ENCODE results near the gene TMUB1. TPM values are rescaled to one million over a fixed set of nuclear protein-coding genes. Genes with fewer than 3 reads are reported as not detected.
A peak's percentile ranks its signal among the peaks of the same experiment; 100 is the strongest.

Gene TMUB1
- total RNA-seq, 1 experiment from 2014 or later = 51.2 TPM

DNA sequence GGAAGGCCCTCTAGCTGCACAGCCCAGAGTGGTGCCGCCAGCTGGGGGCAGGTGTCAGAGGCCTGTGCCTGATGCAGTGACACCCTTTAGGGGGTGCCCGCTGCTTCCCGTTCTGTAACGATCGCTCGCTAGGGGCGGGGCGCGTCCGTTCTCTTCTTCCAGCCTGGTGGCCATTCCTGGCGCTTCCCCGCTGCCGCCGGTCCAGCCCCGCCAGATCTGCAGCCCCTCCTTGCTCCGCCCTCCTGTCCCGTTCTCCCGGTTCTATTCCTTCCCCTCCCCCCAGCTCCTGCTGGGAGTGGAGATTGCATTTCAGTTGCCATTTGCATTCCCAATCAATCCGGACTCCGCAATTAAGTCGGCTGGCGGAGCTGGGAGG, 42.2 kb upstream of the TMUB1 start:
- H3K27ac Mint-ChIP-seq (ENCODE audit: unreplicated experiment) = no peak overlapping the region
- DNase-seq = no peak
- intact Hi-C loops (cut with micrococcal nuclease; ENCODE audit: unreplicated experiment) = no loop called here
- no TSS peak for BruUV-seq (replicated peaks)
- no peaks in the 10 kb centered on the region for H3K27me3 Mint-ChIP-seq (ENCODE audit: unreplicated experiment)
- TF ChIP-seq CTCF (IDR thresholded peaks at IDR 0.05; ENCODE audit: unreplicated experiment) = no peak
- CTCF ChIA-PET = interaction anchor here (0.6 kb wide), 1 partner anchor 165 kb away, joined by 4 read pairs; no protein-coding TSS in a partner anchor
- peak overlapping the region; percentile 65 for H3K4me3 Mint-ChIP-seq (ENCODE audit: low read depth, unreplicated experiment)
- no peaks in the 10 kb centered on the region for H3K4me1 Mint-ChIP-seq (ENCODE audit: low read depth, unreplicated experiment)
- H3K36me3 Mint-ChIP-seq (ENCODE audit: insufficient read depth, unreplicated experiment) = peaks cover 31% of the 10 kb centered on the region
- H3K9me3 Mint-ChIP-seq (ENCODE audit: low read depth, unreplicated experiment) = no peaks in the 10 kb centered on the region

- intact Hi-C loops (cut with micrococcal nuclease; ENCODE audit: unreplicated experiment) = loop anchor here (1.0 to 5.0 kb wide), 3 partner anchors 47 to 177 kb away; no protein-coding TSS in a partner anchor
- TF ChIP-seq CTCF (IDR thresholded peaks at IDR 0.05; ENCODE audit: unreplicated experiment) = no peak
- Mint-ChIP-seq H3K9me3 (ENCODE audit: low read depth, unreplicated experiment) (no peaks in the 10 kb centered on the region), H3K36me3 (ENCODE audit: insufficient read depth, unreplicated experiment) (peaks cover 27% of the 10 kb centered on the region), H3K27ac (ENCODE audit: unreplicated experiment) (no peak overlapping the region), H3K27me3 (ENCODE audit: unreplicated experiment) (no peaks in the 10 kb centered on the region), H3K4me1 (ENCODE audit: low read depth, unreplicated experiment) (no peaks in the 10 kb centered on the region), H3K4me3 (ENCODE audit: low read depth, unreplicated experiment) (no peak overlapping the region)
- CTCF ChIA-PET = interaction anchor here (0.5 to 1.6 kb wide), 3 partner anchors 42 to 161 kb away, joined by 4 to 12 read pairs (median 6); no protein-coding TSS in a partner anchor
- no TSS peak for BruUV-seq (replicated peaks)
- DNase-seq = no peak
Observed at GRCh38 chr7:151124899-151125399, 41.7 kb upstream of the TMUB1 start.

- DNase-seq = no peak
- no peak overlapping the region for H3K4me3 Mint-ChIP-seq (ENCODE audit: low read depth, unreplicated experiment)
- peaks cover 25% of the 10 kb centered on the region for H3K36me3 Mint-ChIP-seq (ENCODE audit: insufficient read depth, unreplicated experiment)
- no TSS peak for BruUV-seq (replicated peaks)
- H3K4me1 Mint-ChIP-seq (ENCODE audit: low read depth, unreplicated experiment) = no peaks in the 10 kb centered on the region
- TF ChIP-seq CTCF (IDR thresholded peaks at IDR 0.05; ENCODE audit: unreplicated experiment) = no peak
- intact Hi-C loops (cut with micrococcal nuclease; ENCODE audit: unreplicated experiment) = loop anchor here (1.0 to 5.0 kb wide), 3 partner anchors 48 to 178 kb away; no protein-coding TSS in a partner anchor
- no peaks in the 10 kb centered on the region for H3K27me3 Mint-ChIP-seq (ENCODE audit: unreplicated experiment)
- no peaks in the 10 kb centered on the region for H3K9me3 Mint-ChIP-seq (ENCODE audit: low read depth, unreplicated experiment)
- H3K27ac Mint-ChIP-seq (ENCODE audit: unreplicated experiment) = no peak overlapping the region
- CTCF ChIA-PET = interaction anchor here (0.5 to 1.6 kb wide), 9 partner anchors 9 to 177 kb away, joined by 3 to 12 read pairs (median 5); no protein-coding TSS in a partner anchor
Observed at GRCh38 chr7:151124481-151124880, 41.2 kb upstream of the TMUB1 start.

DNA sequence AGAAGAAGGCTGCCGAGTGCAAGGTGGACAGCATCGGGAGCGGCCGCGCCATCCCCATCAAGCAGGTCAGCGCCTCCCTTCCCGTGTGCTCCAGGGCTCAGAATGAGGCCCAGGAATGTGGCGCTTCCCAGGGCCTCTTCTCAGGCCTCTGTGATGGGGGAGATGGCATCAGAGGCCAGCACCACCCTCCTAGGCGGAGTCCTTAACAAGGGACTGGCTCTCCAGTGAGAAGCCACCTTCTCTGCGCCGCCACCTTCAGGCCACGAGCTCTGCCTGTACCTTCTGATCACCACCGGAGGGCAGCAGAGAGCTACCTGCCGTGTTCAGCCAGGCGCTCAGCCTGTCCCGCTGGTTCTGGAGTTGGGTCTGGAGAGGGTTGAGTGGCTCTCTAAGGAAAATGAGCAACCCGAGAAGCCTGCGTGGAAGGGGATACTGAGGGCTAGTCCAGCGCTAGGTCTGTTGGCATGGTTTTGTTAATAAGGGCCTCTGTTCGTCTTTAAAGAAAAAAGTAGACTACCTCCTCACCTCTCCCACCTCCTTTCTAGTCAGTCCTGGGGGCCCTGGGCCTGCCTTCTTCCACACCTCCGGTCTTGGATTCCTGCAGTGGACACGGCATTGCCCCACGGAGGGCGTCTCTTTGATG, 40.6 kb upstream of the TMUB1 start:
- no peaks in the 10 kb centered on the region for H3K27me3 Mint-ChIP-seq (ENCODE audit: unreplicated experiment)
- no peak overlapping the region for H3K27ac Mint-ChIP-seq (ENCODE audit: unreplicated experiment)
- CTCF ChIA-PET = interaction anchor here (0.6 to 1.6 kb wide), 13 partner anchors 8 to 176 kb away, joined by 3 to 12 read pairs (median 4); partner anchors contain the start of genes ABCB8 and ABCF2
- BruUV-seq (replicated peaks) = no TSS peak
- peak; percentile 88 for TF ChIP-seq CTCF (IDR thresholded peaks at IDR 0.05; ENCODE audit: unreplicated experiment)
- no peaks in the 10 kb centered on the region for H3K4me1 Mint-ChIP-seq (ENCODE audit: low read depth, unreplicated experiment)
- peaks cover 25% of the 10 kb centered on the region for H3K36me3 Mint-ChIP-seq (ENCODE audit: insufficient read depth, unreplicated experiment)
- H3K9me3 Mint-ChIP-seq (ENCODE audit: low read depth, unreplicated experiment) = no peaks in the 10 kb centered on the region
- DNase-seq = peak; percentile 90
- intact Hi-C loops (cut with micrococcal nuclease; ENCODE audit: unreplicated experiment) = loop anchor here (1.0 to 5.0 kb wide), 3 partner anchors 48 to 178 kb away; no protein-coding TSS in a partner anchor
- H3K4me3 Mint-ChIP-seq (ENCODE audit: low read depth, unreplicated experiment) = no peak overlapping the region
